Hepatocyte (in vitro differentiated cells): ENCODE data around the gene PKM. TPM values are rescaled to one million over a fixed set of nuclear protein-coding genes. Genes with fewer than 3 reads are reported as not detected.

Experiments used
- DNase-seq: peaks from one replicate; pipeline ENCODE4 v3.0.0-alpha.2; 2016; ENCODE audit warnings: low spot score
- H2AFZ ChIP-seq: fragments of 200-600 bp; sonication (generic); 2 replicates; pipeline ENCODE4 v1.6.0; 2016; ENCODE audit warnings: antibody characterized with exemption, mild to moderate bottlenecking
- H3K27ac ChIP-seq: fragments of 200-600 bp; sonication (generic); 2 replicates; pipeline ENCODE4 v1.5.1; 2016; ENCODE audit warnings: mild to moderate bottlenecking
- H3K27me3 ChIP-seq: fragments of 200-600 bp; sonication (generic); 2 replicates; pipeline ENCODE4 v1.6.1; 2016
- H3K36me3 ChIP-seq: fragments of 200-600 bp; sonication (generic); replicated peaks from 2 replicates; pipeline ENCODE4 v1.5.1; 2016; ENCODE audit warnings: low read depth; ENCODE audit not compliant: insufficient read depth
- H3K4me1 ChIP-seq: fragments of 200-600 bp; sonication (generic); 2 replicates; pipeline ENCODE4 v1.5.1; 2016; ENCODE audit warnings: mild to moderate bottlenecking, moderate library complexity; ENCODE audit not compliant: insufficient read depth
- H3K4me2 ChIP-seq: fragments of 200-600 bp; sonication (generic); 2 replicates; pipeline ENCODE4 v1.6.0; 2016
- H3K4me3 ChIP-seq: fragments of 200-600 bp; sonication (generic); 2 replicates; pipeline ENCODE4 v1.5.1; 2016; ENCODE audit warnings: mild to moderate bottlenecking
- H3K79me2 ChIP-seq: fragments of 200-600 bp; sonication (generic); 2 replicates; pipeline ENCODE4 v1.6.0; 2017; ENCODE audit warnings: mild to moderate bottlenecking
- H3K9me2 ChIP-seq: fragments of 200-600 bp; sonication (generic); replicated peaks from 2 replicates; pipeline ENCODE4 v1.6.0; 2017; ENCODE audit warnings: mild to moderate bottlenecking; ENCODE audit not compliant: insufficient read depth
- H3K9me3 ChIP-seq: fragments of 200-600 bp; sonication (generic); 2 replicates; pipeline ENCODE4 v1.5.1; 2016; ENCODE audit warnings: low read depth, mild to moderate bottlenecking
- H4K20me1 ChIP-seq: fragments of 200-600 bp; sonication (generic); 2 replicates; pipeline ENCODE4 v1.6.0; 2016; ENCODE audit warnings: mild to moderate bottlenecking; ENCODE audit not compliant: insufficient read depth, poor library complexity, severe bottlenecking
- CTCF ChIP-seq: fragments of 200-600 bp; sonication (generic); IDR thresholded peaks from 2 replicates; pipeline ENCODE4 v1.5.1; 2016; ENCODE audit warnings: antibody characterized with exemption, mild to moderate bottlenecking; ENCODE audit not compliant: poor library complexity
- EZH2 ChIP-seq: fragments of 200-600 bp; sonication (generic); IDR thresholded peaks from 2 replicates; pipeline ENCODE4 v1.6.1; 2016; ENCODE audit warnings: antibody characterized with exemption, mild to moderate bottlenecking, borderline replicate concordance
- EZH2phosphoT487 ChIP-seq: fragments of 200-600 bp; sonication (generic); IDR thresholded peaks from one replicate; pipeline ENCODE4 v1.6.1; 2018; ENCODE audit warnings: antibody characterized with exemption, mild to moderate bottlenecking, low read depth, moderate library complexity; ENCODE audit not compliant: unreplicated experiment, severe bottlenecking
- WGBS: methylation state at CpG from one replicate; pipeline ENCODE4 v1.1.6; 2016; ENCODE audit warnings: low lambda C conversion rate; ENCODE audit errors: missing lambda C conversion rate; 5-methylcytosine and 5-hydroxymethylcytosine counted together
- polyA plus RNA-seq: library from polyadenylated mRNA; unstranded; fragments of >200 nt; fragmentation: Nextera tagmentation; extraction: Ambion mirVana; gene quantifications from 2 replicates; pipeline ENCODE4 v1.2.1, GENCODE V29; 2016
- total RNA-seq: library from RNA; depleted of rRNA; stranded (reverse); fragments of >200 nt; gene quantifications from 2 replicates; pipeline ENCODE4 v1.2.3, GENCODE V29; 2014

The PKM gene
- total and polyA plus RNA-seq, 2 experiments from 2014 or later = 314 to 376 TPM

- TF ChIP-seq EZH2 (no peak), CTCF (no peak), EZH2phosphoT487 (no peak)
- no peak overlapping the region for H3K4me3 ChIP-seq
- H3K79me2 ChIP-seq = no peaks in the 10 kb centered on the region
- WGBS = 91% methylated on average over 13 of the region's 13 CpGs
- no peaks in the 10 kb centered on the region for H3K36me3 ChIP-seq
- no peaks in the 10 kb centered on the region for H3K9me2 ChIP-seq
- no peak overlapping the region for H3K4me2 ChIP-seq
- H3K9me3 ChIP-seq = no peaks in the 10 kb centered on the region
- no peak overlapping the region for H2AFZ ChIP-seq
- H4K20me1 ChIP-seq = no peaks in the 10 kb centered on the region
- peaks cover 7% of the 10 kb centered on the region for H3K4me1 ChIP-seq
- H3K27ac ChIP-seq = no peak overlapping the region
- DNase-seq = no peak
- H3K27me3 ChIP-seq = peaks cover 10% of the 10 kb centered on the region
Observed at GRCh38 chr15:72178976-72179585, 51.9 kb downstream of the PKM start.

- WGBS = 75% methylated on average over 3 of the region's 3 CpGs
- TF ChIP-seq CTCF = no peak
- no peak for TF ChIP-seq EZH2phosphoT487
- no peak for TF ChIP-seq EZH2
- no peaks in the 10 kb centered on the region for H4K20me1 ChIP-seq
- no peaks in the 10 kb centered on the region for H3K4me1 ChIP-seq
- no peaks in the 10 kb centered on the region for H3K27me3 ChIP-seq
- no peaks in the 10 kb centered on the region for H3K36me3 ChIP-seq
- no peaks in the 10 kb centered on the region for H3K9me3 ChIP-seq
- H3K79me2 ChIP-seq = no peaks in the 10 kb centered on the region
- no peak for DNase-seq
- H2AFZ ChIP-seq = no peak overlapping the region
- H3K27ac ChIP-seq = no peak overlapping the region
- H3K4me2 ChIP-seq = no peak overlapping the region
- no peak overlapping the region for H3K4me3 ChIP-seq
- no peaks in the 10 kb centered on the region for H3K9me2 ChIP-seq
Observed at GRCh38 chr15:72176743-72177142, 54.2 kb downstream of the PKM start.

GRCh38 chr15:72176159-72176558 lies 54.8 kb downstream of the PKM start:
- Histone ChIP-seq H3K9me2 (no peaks in the 10 kb centered on the region), H3K4me3 (no peak overlapping the region), H3K27ac (no peak overlapping the region), H4K20me1 (no peaks in the 10 kb centered on the region), H3K79me2 (no peaks in the 10 kb centered on the region), H3K27me3 (no peaks in the 10 kb centered on the region), H3K36me3 (no peaks in the 10 kb centered on the region), H3K9me3 (no peaks in the 10 kb centered on the region), H3K4me2 (no peak overlapping the region), H3K4me1 (no peaks in the 10 kb centered on the region), H2AFZ (no peak overlapping the region)
- 97% methylated on average over 6 of the region's 6 CpGs for WGBS
- DNase-seq = no peak
- TF ChIP-seq EZH2phosphoT487 (no peak), CTCF (no peak), EZH2 (no peak)
